H9 (cell line): Measurements from ENCODE around the gene KRT1. TPM values are rescaled to one million over a fixed set of nuclear protein-coding genes. Genes with fewer than 3 reads are reported as not detected.

Experiments
- DNase-seq: peaks from one replicate; pipeline ENCODE4 v3.0.0-alpha.2; 2017
- H2AFZ ChIP-seq: one replicate; pipeline ENCODE4 v1.6.1; 2013; ENCODE audit warnings: mild to moderate bottlenecking, low read length, control low read depth, moderate library complexity
- H2AK5ac ChIP-seq: 2 replicates; pipeline ENCODE4 v1.6.1; 2013; ENCODE audit warnings: low read length, control low read depth, mixed read lengths; ENCODE audit not compliant: insufficient read length
- H2BK120ac ChIP-seq: one replicate; pipeline ENCODE4 v1.6.1; 2013; ENCODE audit warnings: low read depth, mild to moderate bottlenecking, low read length, control low read depth, inconsistent platforms; ENCODE audit not compliant: poor library complexity, severe bottlenecking
- H2BK12ac ChIP-seq: 2 replicates; pipeline ENCODE4 v1.6.1; 2013; ENCODE audit warnings: low read length, control low read depth, mixed read lengths, low read depth; ENCODE audit not compliant: insufficient read length
- H2BK15ac ChIP-seq: 2 replicates; pipeline ENCODE4 v1.6.1; 2013; ENCODE audit warnings: low read depth, low read length, control low read depth
- H2BK20ac ChIP-seq: one replicate; pipeline ENCODE4 v1.6.1; 2013; ENCODE audit warnings: low read depth, mild to moderate bottlenecking, low read length, control low read depth, inconsistent platforms; ENCODE audit not compliant: poor library complexity, severe bottlenecking
- H2BK5ac ChIP-seq: 2 replicates; pipeline ENCODE4 v1.6.1; 2013; ENCODE audit warnings: low read length, control low read depth, mixed read lengths; ENCODE audit not compliant: insufficient read length
- H3K14ac ChIP-seq: 2 replicates; pipeline ENCODE4 v1.6.1; 2013; ENCODE audit warnings: low read length, control low read depth; ENCODE audit not compliant: insufficient read depth
- H3K18ac ChIP-seq: 2 replicates; pipeline ENCODE4 v1.6.1; 2013; ENCODE audit warnings: low read depth, mild to moderate bottlenecking, mixed read lengths, low read length, control low read depth; ENCODE audit not compliant: insufficient read length
- H3K23ac ChIP-seq: 2 replicates; pipeline ENCODE4 v1.6.1; 2013; ENCODE audit warnings: low read length, control low read depth, mixed read lengths, low read depth; ENCODE audit not compliant: insufficient read length
- H3K23me2 ChIP-seq: 2 replicates; pipeline ENCODE4 v1.6.1; 2013; ENCODE audit warnings: low read depth, mild to moderate bottlenecking, mixed read lengths, low read length, control low read depth; ENCODE audit not compliant: insufficient read length, poor library complexity, severe bottlenecking
- H3K27ac ChIP-seq: 2 replicates; pipeline ENCODE4 v1.5.1; 2013; ENCODE audit warnings: low read length, control low read depth, mixed read lengths, low read depth; ENCODE audit not compliant: insufficient read length
- H3K27me3 ChIP-seq: 2 replicates; pipeline ENCODE4 v1.6.1; 2013; ENCODE audit warnings: low read length, control low read depth, inconsistent platforms; ENCODE audit not compliant: insufficient read depth
- H3K4ac ChIP-seq: 2 replicates; pipeline ENCODE4 v1.6.1; 2013; ENCODE audit warnings: low read depth, mild to moderate bottlenecking, control low read depth, inconsistent platforms, low read length, moderate library complexity
- H3K4me1 ChIP-seq: 2 replicates; pipeline ENCODE4 v1.6.1; 2013; ENCODE audit warnings: low read length, control low read depth, inconsistent platforms; ENCODE audit not compliant: insufficient read depth
- H3K4me2 ChIP-seq: 2 replicates; pipeline ENCODE4 v1.6.1; 2013; ENCODE audit warnings: low read length, control low read depth, mixed read lengths; ENCODE audit not compliant: insufficient read length, insufficient read depth
- H3K56ac ChIP-seq: 2 replicates; pipeline ENCODE4 v1.6.1; 2013; ENCODE audit warnings: low read depth, mild to moderate bottlenecking, mixed read lengths, low read length, control low read depth; ENCODE audit not compliant: insufficient read length
- H3K79me1 ChIP-seq: 2 replicates; pipeline ENCODE4 v1.6.1; 2013; ENCODE audit warnings: low read depth, mild to moderate bottlenecking, moderate library complexity, low read length, control low read depth, inconsistent platforms; ENCODE audit not compliant: insufficient read depth, poor library complexity, severe bottlenecking
- H3K79me2 ChIP-seq: 2 replicates; pipeline ENCODE4 v1.6.1; 2013; ENCODE audit warnings: low read length, control low read depth, inconsistent platforms; ENCODE audit not compliant: insufficient read depth
- H3K9ac ChIP-seq: 2 replicates; pipeline ENCODE4 v1.6.1; 2013; ENCODE audit warnings: low read length, control low read depth, mixed read lengths; ENCODE audit not compliant: insufficient read length; ENCODE audit errors: extremely low read depth
- H3K9me3 ChIP-seq: one replicate; pipeline ENCODE4 v1.6.1; 2013; ENCODE audit warnings: low read depth, low read length, inconsistent platforms; ENCODE audit not compliant: control insufficient read depth
- H3T11ph ChIP-seq: one replicate; pipeline ENCODE4 v1.6.1; 2013; ENCODE audit warnings: mild to moderate bottlenecking, low read length, control low read depth, inconsistent platforms
- H4K20me1 ChIP-seq: one replicate; pipeline ENCODE4 v1.6.1; 2013; ENCODE audit not compliant: control insufficient read depth, insufficient read length, insufficient read depth
- H4K5ac ChIP-seq: 2 replicates; pipeline ENCODE4 v1.6.1; 2013; ENCODE audit warnings: low read depth, mild to moderate bottlenecking, mixed read lengths, low read length, control low read depth; ENCODE audit not compliant: insufficient read length
- H4K8ac ChIP-seq: replicated peaks from 2 replicates; pipeline ENCODE4 v1.6.1; 2013; ENCODE audit warnings: low read length, control low read depth, mixed read lengths, low read depth; ENCODE audit not compliant: insufficient read length
- H4K91ac ChIP-seq: 2 replicates; pipeline ENCODE4 v1.6.1; 2013; ENCODE audit warnings: low read depth, mild to moderate bottlenecking, moderate library complexity, mixed read lengths, low read length, control low read depth; ENCODE audit not compliant: insufficient read length
- H3K27ac Mint-ChIP-seq, 3 experiments: 2 replicates in 2 of 3; 3 replicates in 1 of 3; pipeline ENCODE4 v1.8.0; 2020 to 2021; ENCODE audit warnings: mixed read lengths in 3 of 3, mild to moderate bottlenecking in 1 of 3, moderate library complexity in 1 of 3
- H3K27me3 Mint-ChIP-seq: 2 replicates; pipeline ENCODE4 v1.8.0; 2021; ENCODE audit warnings: low read depth, mild to moderate bottlenecking, moderate library complexity, mixed read lengths
- H3K36me3 Mint-ChIP-seq, 3 experiments: 2 replicates in 2 of 3; 3 replicates in 1 of 3; pipeline ENCODE4 v1.8.0; 2020 to 2021; ENCODE audit warnings: low read depth in 3 of 3, mixed read lengths in 3 of 3; ENCODE audit not compliant: insufficient read depth in 1 of 3
- H3K4me1 Mint-ChIP-seq, 2 experiments: 2 replicates each; pipeline ENCODE4 v1.8.0; 2020; ENCODE audit warnings: mixed read lengths in 2 of 2
- H3K4me3 Mint-ChIP-seq, 2 experiments: 2 replicates in 1 of 2; 3 replicates in 1 of 2; pipeline ENCODE4 v1.8.0; 2020 to 2021; ENCODE audit warnings: mild to moderate bottlenecking in 2 of 2, mixed read lengths in 2 of 2, moderate library complexity in 1 of 2
- H3K9me3 Mint-ChIP-seq, 2 experiments: 2 replicates in 1 of 2; 3 replicates in 1 of 2; pipeline ENCODE4 v1.8.0; 2020; ENCODE audit warnings: mild to moderate bottlenecking in 2 of 2, mixed read lengths in 2 of 2, moderate library complexity in 1 of 2
- CTCF ChIP-seq: fragments of 200-600 bp; sonication (generic); conservative IDR thresholded peaks from 3 replicates; pipeline ENCODE4 v1.8.0; 2021; ENCODE audit warnings: antibody characterized with exemption, mild to moderate bottlenecking
- WGBS: extraction: QIAGEN DNeasy Blood & Tissue Kit; methylation state at CpG from one replicate; pipeline ENCODE4 v1.1.7; 2013; ENCODE audit warnings: missing lambda C conversion rate, low lambda C conversion rate, mixed read lengths; ENCODE audit not compliant: insufficient read length; ENCODE audit errors: extremely low coverage; 5-methylcytosine and 5-hydroxymethylcytosine counted together
- total RNA-seq: library from RNA; stranded (reverse); gene quantifications from 2 replicates; pipeline ENCODE4 v1.2.1, GENCODE V29; 2021

Gene KRT1
- total RNA-seq, 1 experiment from 2014 or later: not detected

GRCh38 chr12:52677671-52678070, 2.5 kb downstream of the KRT1 start:
- Histone ChIP-seq H3T11ph (no peak overlapping the region), H3K79me1 (no peaks in the 10 kb centered on the region), H3K23ac (no peak overlapping the region), H2BK15ac (no peak overlapping the region), H2BK20ac (no peak overlapping the region), H4K8ac (no peak overlapping the region), H4K20me1 (no peaks in the 10 kb centered on the region), H3K27ac (no peak overlapping the region), H3K4ac (no peak overlapping the region), H3K9me3 (no peaks in the 10 kb centered on the region), H2BK12ac (no peak overlapping the region), H3K4me2 (no peak overlapping the region), H3K56ac (no peak overlapping the region), H4K91ac (no peak overlapping the region), H3K18ac (no peak overlapping the region), H3K14ac (no peak overlapping the region), H2AK5ac (no peak overlapping the region), H2BK5ac (no peak overlapping the region), H2BK120ac (no peak overlapping the region), H3K79me2 (no peaks in the 10 kb centered on the region), H3K23me2 (no peaks in the 10 kb centered on the region), H3K9ac (no peak overlapping the region), H4K5ac (no peak overlapping the region), H3K4me1 (no peaks in the 10 kb centered on the region), H2AFZ (no peak overlapping the region), H3K27me3 (no peaks in the 10 kb centered on the region; the same call in 1 of the 2 replicates)
- Mint-ChIP-seq H3K36me3 (no peaks in the 10 kb centered on the region), H3K4me1 (no peaks in the 10 kb centered on the region), H3K27me3 (peaks cover 28% of the 10 kb centered on the region), H3K27ac (no peak overlapping the region), H3K4me3 (no peak overlapping the region), H3K9me3 (no peaks in the 10 kb centered on the region)
- DNase-seq: no peak
- no peak for TF ChIP-seq CTCF
- no CpG with 5 or more reads among the region's 1 CpG for WGBS
